Fibroblast of the aortic adventitia (primary cell): Measurements from ENCODE around the gene TMCC2. TPM values are rescaled to one million over a fixed set of nuclear protein-coding genes. Genes with fewer than 3 reads are reported as not detected.
"Not testable (repeated sequence)": the region's sequence is repeated elsewhere in the genome, so short reads cannot be mapped to it uniquely, and the experiment has no call there.

ENCODE experiments used
- DNase-seq: peaks from one replicate; pipeline ENCODE4 v3.0.0-alpha.2; 2010; ENCODE audit warnings: low read depth
- H3K4me3 ChIP-seq: 2 replicates; pipeline ENCODE4 v1.5.1; 2011; ENCODE audit warnings: low read depth, mild to moderate bottlenecking, control low read depth, low read length, moderate library complexity
- CTCF ChIP-seq: IDR thresholded peaks from 2 replicates; pipeline ENCODE4 v1.5.1; 2011; ENCODE audit warnings: mild to moderate bottlenecking, low read length, control low read depth, inconsistent platforms; ENCODE audit not compliant: insufficient read depth
- total RNA-seq: library from RNA; depleted of rRNA; stranded (reverse); fragments of >200 nt; gene quantifications from 2 replicates; pipeline ENCODE4 v1.2.3, GENCODE V29; 2012; ENCODE audit warnings: low replicate concordance

Gene TMCC2
- total RNA-seq, result 2.5 and 7.0 TPM in 2 replicates

GRCh38 chr1:205227584-205228013 lies at the start of gene TMCC2:
Gene TMCC2, plus strand, starts transcription at chr1:205227946. Its CDS starts 619 bp downstream, at chr1:205228565.
- peak; percentile 90 for DNase-seq
- peak within 1 kb of the TSS; percentile 79 for H3K4me3 ChIP-seq
- TF ChIP-seq CTCF, result no peak

- no peak overlapping the region for H3K4me3 ChIP-seq
- no peak for TF ChIP-seq CTCF
- no peak for DNase-seq
These were observed 47.9 kb upstream of the TMCC2 start for GRCh38 chr1:205179842-205180241.

GRCh38 chr1:205180331-205180730 lies 47.4 kb upstream of the TMCC2 start:
- not testable (repeated sequence) for H3K4me3 ChIP-seq, DNase-seq

GRCh38 chr1:205182930-205183329 lies 44.8 kb upstream of the TMCC2 start:
- DNase-seq, result no peak
- no peak for TF ChIP-seq CTCF
- H3K4me3 ChIP-seq, result no peak overlapping the region

- DNase-seq, result peak; percentile 82
- no peak overlapping the region for H3K4me3 ChIP-seq
- TF ChIP-seq CTCF, result no peak
These were observed 43.9 kb upstream of the TMCC2 start for GRCh38 chr1:205183676-205184335.

- DNase-seq, result no peak
- TF ChIP-seq CTCF, result no peak
- H3K4me3 ChIP-seq, result no peak overlapping the region
These were observed 41.6 kb upstream of the TMCC2 start for GRCh38 chr1:205186191-205186590.

GRCh38 chr1:205187420-205187819 lies 40.3 kb upstream of the TMCC2 start:
- H3K4me3 ChIP-seq, result no peak overlapping the region
- DNase-seq, result no peak
- no peak for TF ChIP-seq CTCF
